ENCODE results near the gene THRSP.

The THRSP gene

DNA sequence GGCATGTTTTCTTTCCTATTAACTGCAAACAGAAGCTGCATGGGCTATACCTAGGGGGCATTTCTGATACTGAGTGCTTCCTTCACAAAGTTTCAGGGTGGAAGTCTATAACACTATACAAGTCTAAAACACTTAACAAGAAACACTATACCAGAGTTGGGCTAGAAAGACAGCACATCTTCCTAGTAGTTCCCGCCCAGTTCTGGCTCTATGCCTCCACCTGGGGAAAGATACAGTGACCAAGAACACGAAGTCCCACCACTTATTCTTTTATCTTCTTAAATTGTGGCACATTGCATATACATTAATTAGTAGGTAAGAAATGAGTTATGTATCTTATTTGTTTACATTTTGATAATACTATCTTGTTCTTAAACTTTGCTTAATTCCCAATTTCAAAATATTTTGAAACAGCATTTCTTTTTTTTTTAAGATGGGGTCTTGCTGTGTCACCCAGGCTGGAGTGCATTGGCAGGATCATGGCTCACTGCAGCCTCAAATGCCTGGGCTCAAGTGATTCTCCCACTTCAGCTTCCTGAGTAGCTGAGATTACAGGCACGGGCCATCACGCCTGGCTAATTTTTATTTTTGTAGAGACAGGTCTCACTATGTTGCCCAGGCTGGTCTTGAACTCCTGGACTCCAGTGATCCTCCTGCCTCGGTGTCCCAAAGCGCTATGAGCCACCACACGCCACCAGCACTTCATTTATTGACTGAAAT is 34.2 kb downstream of the THRSP start:
- Histone ChIP-seq H3K27ac (ENCODE audit: low read depth, low read length, severe bottlenecking) (no peak overlapping the region), H3K9me3 (ENCODE audit: control insufficient read depth, low read length) (no peaks in the 10 kb centered on the region), H3K36me3 (ENCODE audit: control insufficient read depth, insufficient read depth, low read length) (peaks cover 62% of the 10 kb centered on the region), H3K4me1 (ENCODE audit: control insufficient read depth, insufficient read depth, low read length, poor library complexity, severe bottlenecking) (no peaks in the 10 kb centered on the region), H3K4me3 (ENCODE audit: extremely low read depth, insufficient read depth, low read length, poor library complexity, severe bottlenecking) (no peak overlapping the region)
- 96 to 100% methylated on average over 1 to 6 of the region's 7 CpGs for WGBS, 2 experiments (ENCODE audit: insufficient coverage in 2 of 2)

DNA sequence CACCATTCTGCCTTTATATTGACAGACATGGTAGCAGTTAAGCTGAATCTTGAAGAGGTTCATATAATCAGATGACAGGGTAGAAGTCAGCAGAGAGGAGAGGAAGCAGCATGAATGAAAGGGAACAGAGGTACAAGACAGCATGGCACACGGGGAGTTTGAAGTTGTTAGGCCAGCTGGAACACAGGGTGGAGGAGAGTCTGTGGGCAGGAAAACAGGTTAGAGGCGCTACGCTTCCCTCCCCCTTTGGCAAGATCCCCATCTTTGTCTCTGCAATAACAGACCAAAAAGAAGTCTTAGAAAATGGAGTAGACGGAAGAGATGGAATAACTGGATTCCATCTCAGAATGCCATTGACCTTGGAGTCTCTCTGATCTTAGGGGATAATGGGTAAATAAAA is 36.0 kb downstream of the THRSP start:
- no peaks in the 10 kb centered on the region for H3K4me1 ChIP-seq (ENCODE audit: control insufficient read depth, insufficient read depth, low read length, poor library complexity, severe bottlenecking)
- 89 to 100% methylated on average over 2 of the region's 4 CpGs for WGBS, 2 experiments (ENCODE audit: insufficient coverage in 2 of 2)
- no peak overlapping the region for H3K27ac ChIP-seq (ENCODE audit: low read depth, low read length, severe bottlenecking)
- no peaks in the 10 kb centered on the region for H3K9me3 ChIP-seq (ENCODE audit: control insufficient read depth, low read length)
- H3K36me3 ChIP-seq (ENCODE audit: control insufficient read depth, insufficient read depth, low read length): peaks cover 61% of the 10 kb centered on the region
- H3K4me3 ChIP-seq (ENCODE audit: extremely low read depth, insufficient read depth, low read length, poor library complexity, severe bottlenecking): no peak overlapping the region

DNA sequence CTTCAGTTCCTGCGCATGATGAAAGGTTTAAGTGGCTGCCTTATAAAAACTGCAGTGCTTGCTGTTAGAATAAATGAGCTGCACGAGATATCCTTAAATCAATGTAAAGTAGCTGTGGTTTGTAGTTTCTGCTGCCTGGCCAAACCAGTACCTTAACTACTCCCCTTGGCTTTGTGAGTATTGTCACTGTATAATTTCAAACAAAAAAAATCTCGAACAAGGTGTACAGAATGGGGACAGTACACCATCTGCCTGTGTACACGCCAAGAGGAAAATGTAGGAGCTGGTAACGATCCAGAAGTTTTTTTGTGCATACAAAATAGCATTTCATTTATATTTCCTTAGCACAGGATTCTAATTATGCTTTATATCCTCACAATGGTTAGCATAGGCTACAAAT is 36.6 kb downstream of the THRSP start:
- H3K9me3 ChIP-seq (ENCODE audit: control insufficient read depth, low read length): no peaks in the 10 kb centered on the region
- peaks cover 55% of the 10 kb centered on the region for H3K36me3 ChIP-seq (ENCODE audit: control insufficient read depth, insufficient read depth, low read length)
- 92 to 100% methylated on average over 1 of the region's 5 CpGs for WGBS, 2 experiments (ENCODE audit: insufficient coverage in 2 of 2)

DNA sequence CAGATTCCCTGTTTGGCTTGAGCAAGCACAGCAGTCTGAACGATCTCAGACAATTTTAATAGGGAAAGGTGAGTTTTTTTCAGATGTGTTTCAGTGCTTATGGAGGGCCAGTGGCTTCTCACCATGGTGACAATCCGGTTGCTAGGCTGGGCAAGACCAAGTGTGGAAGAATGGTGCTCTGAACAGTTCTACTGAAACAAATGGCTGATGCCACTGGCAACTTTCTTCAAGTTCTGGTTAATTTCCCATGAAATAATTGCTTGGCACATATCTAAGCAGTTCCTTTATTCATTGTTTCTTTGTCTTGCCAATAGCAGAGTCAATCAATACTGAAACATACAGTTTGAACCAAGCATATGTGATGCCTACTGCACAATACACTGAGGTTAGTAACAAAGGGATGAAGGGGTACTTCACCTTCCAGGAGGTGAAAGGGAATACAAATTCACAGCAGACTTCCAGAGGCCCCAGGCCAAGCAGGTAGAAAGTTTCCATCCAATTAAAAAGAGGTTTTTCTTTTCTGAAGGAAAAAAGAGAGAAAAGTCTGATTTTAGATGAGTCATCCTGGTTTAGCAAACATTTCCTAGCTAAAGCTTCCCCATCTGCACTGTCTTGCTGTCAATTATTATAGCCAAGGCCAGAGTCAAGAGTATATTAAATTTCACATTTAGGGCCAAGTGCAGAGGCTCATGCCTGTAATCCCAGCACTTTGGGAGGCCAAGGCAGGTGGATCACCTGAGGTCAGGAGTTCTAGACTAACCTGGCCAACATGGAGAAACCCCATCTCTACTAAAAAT is 37.2 kb downstream of the THRSP start:
- H3K4me3 ChIP-seq (ENCODE audit: extremely low read depth, insufficient read depth, low read length, poor library complexity, severe bottlenecking): no peak overlapping the region
- no peaks in the 10 kb centered on the region for H3K4me1 ChIP-seq (ENCODE audit: control insufficient read depth, insufficient read depth, low read length, poor library complexity, severe bottlenecking)
- no peaks in the 10 kb centered on the region for H3K9me3 ChIP-seq (ENCODE audit: control insufficient read depth, low read length)
- WGBS, 2 experiments (ENCODE audit: insufficient coverage in 2 of 2): 96 to 97% methylated on average over 2 of the region's 2 CpGs
- H3K27ac ChIP-seq (ENCODE audit: low read depth, low read length, severe bottlenecking): no peak overlapping the region
- peaks cover 50% of the 10 kb centered on the region for H3K36me3 ChIP-seq (ENCODE audit: control insufficient read depth, insufficient read depth, low read length)

More for the DNA sequence above, 36.6 kb downstream of the THRSP start:
- Histone ChIP-seq H3K4me3 (ENCODE audit: extremely low read depth, insufficient read depth, low read length, poor library complexity, severe bottlenecking) (no peak overlapping the region), H3K27ac (ENCODE audit: low read depth, low read length, severe bottlenecking) (no peak overlapping the region), H3K4me1 (ENCODE audit: control insufficient read depth, insufficient read depth, low read length, poor library complexity, severe bottlenecking) (no peaks in the 10 kb centered on the region)

DNA sequence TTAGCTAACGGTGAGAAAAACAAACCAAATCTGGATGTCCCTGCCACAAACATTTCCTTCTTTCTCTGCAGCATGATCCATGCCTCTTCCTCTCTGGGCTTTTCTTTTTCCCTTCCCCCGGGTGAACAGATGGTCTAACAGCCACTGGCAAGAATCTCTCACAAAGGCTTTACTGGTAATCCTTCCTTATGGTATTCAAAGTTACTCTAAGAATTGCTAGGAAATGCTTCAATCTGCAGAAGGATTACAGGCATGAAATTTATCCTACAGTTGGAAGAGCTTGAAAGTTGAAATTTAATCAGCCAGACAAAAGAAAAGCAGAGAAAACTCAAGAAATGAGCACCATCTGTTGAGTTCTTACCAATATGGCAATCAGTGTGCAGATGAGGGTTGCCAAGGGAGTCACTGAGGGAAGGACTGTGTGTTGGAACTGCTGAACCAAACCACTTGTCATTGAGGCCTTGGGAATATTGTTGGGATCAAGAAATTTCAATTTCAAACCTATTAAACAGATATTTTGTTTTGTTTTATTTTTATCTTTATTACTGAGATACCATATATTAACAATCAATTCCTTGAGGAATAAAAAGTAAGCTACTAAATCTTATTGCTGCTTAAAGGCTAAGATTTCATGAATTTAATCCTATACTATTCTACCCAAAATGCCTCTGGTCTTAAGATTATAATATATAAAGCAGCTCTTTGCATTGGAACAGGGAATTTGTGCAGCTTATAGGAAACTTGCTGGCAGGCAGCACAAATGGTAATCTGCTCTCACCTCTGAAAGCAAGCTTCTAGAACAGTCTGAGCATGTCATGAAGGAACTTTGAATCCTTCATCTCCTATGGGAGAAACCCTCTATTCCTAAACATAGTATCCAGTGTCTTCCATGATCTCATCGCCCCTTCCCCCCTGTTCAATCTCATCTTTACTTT is 45.7 kb downstream of the THRSP start:
- no peaks in the 10 kb centered on the region for H3K9me3 ChIP-seq (ENCODE audit: control insufficient read depth, low read length)
- WGBS, 2 experiments (ENCODE audit: insufficient coverage in 2 of 2): 98 to 100% methylated on average over 3 of the region's 3 CpGs
- H3K27ac ChIP-seq (ENCODE audit: low read depth, low read length, severe bottlenecking): no peak overlapping the region
- peaks cover 55% of the 10 kb centered on the region for H3K36me3 ChIP-seq (ENCODE audit: control insufficient read depth, insufficient read depth, low read length)
- H3K4me1 ChIP-seq (ENCODE audit: control insufficient read depth, insufficient read depth, low read length, poor library complexity, severe bottlenecking): peaks cover 5% of the 10 kb centered on the region
- H3K4me3 ChIP-seq (ENCODE audit: extremely low read depth, insufficient read depth, low read length, poor library complexity, severe bottlenecking): no peak overlapping the region

DNA sequence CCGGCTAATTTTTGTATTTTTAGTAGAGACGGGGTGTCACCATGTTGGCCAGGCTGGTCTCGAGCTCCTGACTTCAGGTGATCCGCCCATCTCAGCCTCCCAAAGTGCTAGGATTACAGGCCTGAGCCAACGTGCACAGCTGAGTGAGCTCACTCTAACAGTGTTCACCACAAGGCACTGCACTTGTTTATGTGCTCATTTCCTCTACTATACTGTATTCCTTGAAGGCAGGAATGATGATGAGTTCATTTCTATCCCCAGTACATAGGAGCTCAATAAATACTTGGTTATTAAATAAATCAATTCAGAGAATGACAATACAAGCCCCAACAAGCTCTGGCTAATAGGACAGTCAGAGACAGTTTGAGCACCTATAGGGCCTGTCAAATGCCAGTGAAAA is 46.7 kb downstream of the THRSP start:
- peaks cover 58% of the 10 kb centered on the region for H3K36me3 ChIP-seq (ENCODE audit: control insufficient read depth, insufficient read depth, low read length)
- H3K4me1 ChIP-seq (ENCODE audit: control insufficient read depth, insufficient read depth, low read length, poor library complexity, severe bottlenecking): peaks cover 5% of the 10 kb centered on the region
- H3K27ac ChIP-seq (ENCODE audit: low read depth, low read length, severe bottlenecking): no peak overlapping the region
- no peak overlapping the region for H3K4me3 ChIP-seq (ENCODE audit: extremely low read depth, insufficient read depth, low read length, poor library complexity, severe bottlenecking)
- no peaks in the 10 kb centered on the region for H3K9me3 ChIP-seq (ENCODE audit: control insufficient read depth, low read length)
- WGBS, 2 experiments (ENCODE audit: insufficient coverage in 2 of 2): 84 to 92% methylated on average over 4 to 5 of the region's 5 CpGs

DNA sequence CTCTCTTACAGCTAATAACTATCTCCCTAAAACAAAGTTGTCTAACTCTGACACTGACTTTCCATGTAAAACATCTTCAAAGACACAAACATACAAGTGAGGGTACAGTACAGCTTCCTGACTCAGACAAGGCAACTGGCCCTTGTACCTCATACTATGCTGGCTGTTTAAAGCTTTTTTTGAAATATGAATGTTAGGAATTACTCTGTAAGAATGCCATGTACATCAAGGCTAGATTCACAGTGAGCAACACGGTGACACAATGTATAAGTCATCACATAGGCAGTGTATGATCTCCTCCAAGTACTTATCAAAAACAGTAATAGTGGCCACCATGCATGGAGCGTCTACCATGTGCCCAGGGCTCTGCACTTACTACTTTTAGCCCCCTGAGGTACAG is 47.2 kb downstream of the THRSP start:
- no peak overlapping the region for H3K4me3 ChIP-seq (ENCODE audit: extremely low read depth, insufficient read depth, low read length, poor library complexity, severe bottlenecking)
- WGBS, 2 experiments (ENCODE audit: insufficient coverage in 2 of 2): 100% methylated on average over 1 of the region's 2 CpGs
- H3K36me3 ChIP-seq (ENCODE audit: control insufficient read depth, insufficient read depth, low read length): peaks cover 58% of the 10 kb centered on the region
- no peaks in the 10 kb centered on the region for H3K9me3 ChIP-seq (ENCODE audit: control insufficient read depth, low read length)
- no peak overlapping the region for H3K27ac ChIP-seq (ENCODE audit: low read depth, low read length, severe bottlenecking)
- H3K4me1 ChIP-seq (ENCODE audit: control insufficient read depth, insufficient read depth, low read length, poor library complexity, severe bottlenecking): peaks cover 5% of the 10 kb centered on the region

DNA sequence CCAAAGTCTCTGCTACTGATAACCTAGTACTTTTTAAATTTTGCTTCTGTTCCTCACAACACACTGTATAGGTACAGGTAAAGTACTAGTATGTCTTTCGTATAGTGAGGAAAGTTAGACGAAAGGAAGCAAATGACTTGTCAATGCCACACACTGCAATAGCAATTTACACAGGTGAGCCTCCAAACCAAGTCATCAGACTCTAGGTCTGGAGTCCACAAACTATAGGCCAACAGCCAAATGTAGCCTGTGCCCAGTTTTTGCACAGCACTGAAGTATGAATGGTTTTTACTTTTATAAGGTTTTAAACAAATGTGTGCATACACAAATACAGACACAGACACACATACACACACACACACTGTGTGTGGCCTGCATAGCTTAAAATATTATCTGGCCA is 47.6 kb downstream of the THRSP start:
- Histone ChIP-seq H3K36me3 (ENCODE audit: control insufficient read depth, insufficient read depth, low read length) (peaks cover 59% of the 10 kb centered on the region), H3K4me3 (ENCODE audit: extremely low read depth, insufficient read depth, low read length, poor library complexity, severe bottlenecking) (no peak overlapping the region), H3K9me3 (ENCODE audit: control insufficient read depth, low read length) (no peaks in the 10 kb centered on the region), H3K4me1 (ENCODE audit: control insufficient read depth, insufficient read depth, low read length, poor library complexity, severe bottlenecking) (peaks cover 5% of the 10 kb centered on the region), H3K27ac (ENCODE audit: low read depth, low read length, severe bottlenecking) (no peak overlapping the region)
- WGBS, 2 experiments (ENCODE audit: insufficient coverage in 2 of 2): no CpG with 5 or more reads among the region's 2 CpGs

DNA sequence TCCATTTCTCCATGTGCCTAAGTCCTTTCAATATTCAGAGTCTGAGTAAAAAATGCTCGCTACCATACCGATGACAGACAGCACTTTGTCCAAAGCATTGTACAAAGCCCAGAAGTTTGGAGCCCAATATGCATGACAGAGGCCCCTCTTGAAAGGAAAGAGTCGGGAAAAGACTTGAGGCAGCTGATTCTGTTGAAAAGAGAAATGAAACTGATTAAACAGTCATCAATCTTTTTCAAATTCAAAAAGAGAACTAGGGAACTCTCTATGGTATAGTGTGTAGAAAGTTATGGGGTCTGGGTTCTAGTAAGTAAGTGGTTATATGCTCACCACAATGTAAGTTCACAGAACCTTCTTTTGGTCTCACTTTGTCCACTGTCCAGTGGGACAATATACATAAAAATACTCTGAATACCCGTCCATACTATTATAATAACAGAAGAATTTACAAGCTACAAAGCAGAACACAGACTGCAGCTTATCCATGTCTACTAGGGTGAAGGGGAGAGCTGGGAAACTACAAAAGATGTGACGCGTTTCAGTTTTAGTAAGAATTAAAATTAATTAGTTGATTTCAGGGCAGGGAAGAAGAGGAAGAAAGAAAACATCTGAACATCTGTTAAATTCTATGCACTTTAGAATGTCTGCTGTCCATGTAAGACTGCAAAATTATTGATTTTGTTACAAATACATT is 49.1 kb downstream of the THRSP start:
- Histone ChIP-seq H3K36me3 (ENCODE audit: control insufficient read depth, insufficient read depth, low read length) (peaks cover 60% of the 10 kb centered on the region), H3K27ac (ENCODE audit: low read depth, low read length, severe bottlenecking) (no peak overlapping the region), H3K4me1 (ENCODE audit: control insufficient read depth, insufficient read depth, low read length, poor library complexity, severe bottlenecking) (peaks cover 5% of the 10 kb centered on the region), H3K4me3 (ENCODE audit: extremely low read depth, insufficient read depth, low read length, poor library complexity, severe bottlenecking) (no peak overlapping the region), H3K9me3 (ENCODE audit: control insufficient read depth, low read length) (no peaks in the 10 kb centered on the region)
- WGBS, 2 experiments (ENCODE audit: insufficient coverage in 2 of 2): 93 to 100% methylated on average over 2 to 4 of the region's 6 CpGs

All from mesodermal cell (in vitro differentiated cells).